Measurements from ENCODE around the gene ERBB4. TPM values are rescaled to one million over a fixed set of nuclear protein-coding genes. Genes with fewer than 3 reads are reported as not detected.

Gene ERBB4
- total RNA-seq, 2 experiments from 2014 or later: not detected

GRCh38 chr2:212337036-212337435 is 201.6 kb downstream of the ERBB4 start:
- intact Hi-C loops (cut with micrococcal nuclease; ENCODE audit: unreplicated experiment): no loop called here
- Histone ChIP-seq H3K9me2 (ENCODE audit: insufficient read depth, low read length) (no peaks in the 10 kb centered on the region), H3K9me3 (ENCODE audit: low read length) (no peaks in the 10 kb centered on the region), H3K79me2 (ENCODE audit: insufficient read depth, low read depth, low read length) (no peaks in the 10 kb centered on the region), H3K4me3 (ENCODE audit: low read depth, low read length, poor library complexity, severe bottlenecking) (no peak overlapping the region), H3K4me1 (ENCODE audit: insufficient read depth, low read length, poor library complexity, severe bottlenecking) (no peaks in the 10 kb centered on the region), H3K27ac (ENCODE audit: low read depth, low read length, poor library complexity, severe bottlenecking) (no peak overlapping the region), H2AFZ (ENCODE audit: low read length) (no peak overlapping the region), H3K36me3 (ENCODE audit: insufficient read depth, low read length) (no peaks in the 10 kb centered on the region), H4K20me1 (ENCODE audit: insufficient read depth, low read length) (no peaks in the 10 kb centered on the region; the same call in 1 of the 2 replicates), H3K4me2 (ENCODE audit: low read length) (no peak overlapping the region)
- TF ChIP-seq CTCF (conservative IDR thresholded peaks at IDR 0.05; ENCODE audit: low read length) (no peak), EZH2phosphoT487 (IDR thresholded peaks at IDR 0.05; ENCODE audit: borderline replicate concordance, low read depth, low read length) (no peak)
- BruUV-seq (replicated peaks): no TSS peak
- ChIA-PET CTCF (ENCODE audit: unreplicated experiment) (no interaction called here), POLR2A (no interaction called here)
- no peak for DNase-seq (ENCODE audit: low spot score)

GRCh38 chr2:212330263-212330662 is 208.3 kb downstream of the ERBB4 start:
- H3K9me3 ChIP-seq (ENCODE audit: low read length): no peaks in the 10 kb centered on the region
- no peak for TF ChIP-seq EZH2phosphoT487 (IDR thresholded peaks at IDR 0.05; ENCODE audit: borderline replicate concordance, low read depth, low read length)
- TF ChIP-seq CTCF (conservative IDR thresholded peaks at IDR 0.05; ENCODE audit: low read length): no peak
- intact Hi-C loops (cut with micrococcal nuclease; ENCODE audit: unreplicated experiment): no loop called here
- POLR2A ChIA-PET: interaction anchor here (1.5 kb wide), 1 partner anchor 14 kb away, joined by 3 read pairs; no protein-coding TSS in a partner anchor
- DNase-seq (ENCODE audit: low spot score): no peak
- H3K4me1 ChIP-seq (ENCODE audit: insufficient read depth, low read length, poor library complexity, severe bottlenecking): no peaks in the 10 kb centered on the region
- H3K27ac ChIP-seq (ENCODE audit: low read depth, low read length, poor library complexity, severe bottlenecking): no peak overlapping the region
- H3K4me2 ChIP-seq (ENCODE audit: low read length): no peak overlapping the region
- BruUV-seq (replicated peaks): no TSS peak
- no peak overlapping the region for H2AFZ ChIP-seq (ENCODE audit: low read length)
- CTCF ChIA-PET (ENCODE audit: unreplicated experiment): no interaction called here
- no peaks in the 10 kb centered on the region for H3K79me2 ChIP-seq (ENCODE audit: insufficient read depth, low read depth, low read length)
- H3K9me2 ChIP-seq (ENCODE audit: insufficient read depth, low read length): no peaks in the 10 kb centered on the region
- no peak overlapping the region for H3K4me3 ChIP-seq (ENCODE audit: low read depth, low read length, poor library complexity, severe bottlenecking)
- no peaks in the 10 kb centered on the region for H3K36me3 ChIP-seq (ENCODE audit: insufficient read depth, low read length)
- H4K20me1 ChIP-seq (ENCODE audit: insufficient read depth, low read length): no peaks in the 10 kb centered on the region; the same call in 1 of the 2 replicates

- TF ChIP-seq EZH2phosphoT487 (IDR thresholded peaks at IDR 0.05; ENCODE audit: borderline replicate concordance, low read depth, low read length) (no peak), CTCF (conservative IDR thresholded peaks at IDR 0.05; ENCODE audit: low read length) (no peak)
- H3K4me1 ChIP-seq (ENCODE audit: insufficient read depth, low read length, poor library complexity, severe bottlenecking): no peaks in the 10 kb centered on the region
- intact Hi-C loops (cut with micrococcal nuclease; ENCODE audit: unreplicated experiment): no loop called here
- H3K79me2 ChIP-seq (ENCODE audit: insufficient read depth, low read depth, low read length): no peaks in the 10 kb centered on the region
- no peak overlapping the region for H3K4me3 ChIP-seq (ENCODE audit: low read depth, low read length, poor library complexity, severe bottlenecking)
- no TSS peak for BruUV-seq (replicated peaks)
- H3K27ac ChIP-seq (ENCODE audit: low read depth, low read length, poor library complexity, severe bottlenecking): no peak overlapping the region
- no peak for DNase-seq (ENCODE audit: low spot score)
- POLR2A ChIA-PET: no interaction called here
- no peaks in the 10 kb centered on the region for H4K20me1 ChIP-seq (ENCODE audit: insufficient read depth, low read length)
- H3K36me3 ChIP-seq (ENCODE audit: insufficient read depth, low read length): no peaks in the 10 kb centered on the region
- H2AFZ ChIP-seq (ENCODE audit: low read length): no peak overlapping the region
- H3K4me2 ChIP-seq (ENCODE audit: low read length): no peak overlapping the region
- CTCF ChIA-PET (ENCODE audit: unreplicated experiment): no interaction called here
- no peaks in the 10 kb centered on the region for H3K9me3 ChIP-seq (ENCODE audit: low read length)
- H3K9me2 ChIP-seq (ENCODE audit: insufficient read depth, low read length): no peaks in the 10 kb centered on the region
Observed at GRCh38 chr2:212328712-212329496, 209.7 kb downstream of the ERBB4 start.
